WI38 (cell line): Measurements from ENCODE around the gene EOMES.

ENCODE experiments used
- H3K4me3 ChIP-seq: 2 replicates; pipeline ENCODE4 v1.5.1; 2011; ENCODE audit warnings: low read depth, mild to moderate bottlenecking, control low read depth, low read length
- TF ChIP-seq, protein P1 (sequence below): IDR thresholded peaks from 2 replicates; pipeline ENCODE4 v1.5.1; 2012; ENCODE audit warnings: low read depth, mild to moderate bottlenecking, control low read depth, low read length

EOMES gene

GRCh38 chr3:27696906-27697305 lies 25.2 kb downstream of the EOMES start:
- TF ChIP-seq, protein P1, sequence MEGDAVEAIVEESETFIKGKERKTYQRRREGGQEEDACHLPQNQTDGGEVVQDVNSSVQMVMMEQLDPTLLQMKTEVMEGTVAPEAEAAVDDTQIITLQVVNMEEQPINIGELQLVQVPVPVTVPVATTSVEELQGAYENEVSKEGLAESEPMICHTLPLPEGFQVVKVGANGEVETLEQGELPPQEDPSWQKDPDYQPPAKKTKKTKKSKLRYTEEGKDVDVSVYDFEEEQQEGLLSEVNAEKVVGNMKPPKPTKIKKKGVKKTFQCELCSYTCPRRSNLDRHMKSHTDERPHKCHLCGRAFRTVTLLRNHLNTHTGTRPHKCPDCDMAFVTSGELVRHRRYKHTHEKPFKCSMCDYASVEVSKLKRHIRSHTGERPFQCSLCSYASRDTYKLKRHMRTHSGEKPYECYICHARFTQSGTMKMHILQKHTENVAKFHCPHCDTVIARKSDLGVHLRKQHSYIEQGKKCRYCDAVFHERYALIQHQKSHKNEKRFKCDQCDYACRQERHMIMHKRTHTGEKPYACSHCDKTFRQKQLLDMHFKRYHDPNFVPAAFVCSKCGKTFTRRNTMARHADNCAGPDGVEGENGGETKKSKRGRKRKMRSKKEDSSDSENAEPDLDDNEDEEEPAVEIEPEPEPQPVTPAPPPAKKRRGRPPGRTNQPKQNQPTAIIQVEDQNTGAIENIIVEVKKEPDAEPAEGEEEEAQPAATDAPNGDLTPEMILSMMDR, result no peak
- H3K4me3 ChIP-seq, result no peak overlapping the region

GRCh38 chr3:27695636-27696035 lies 26.5 kb downstream of the EOMES start:
- TF ChIP-seq, protein P1, result no peak
- H3K4me3 ChIP-seq, result no peak overlapping the region

- TF ChIP-seq, protein P1, result no peak
- H3K4me3 ChIP-seq, result no peak overlapping the region
These were observed 34.1 kb downstream of the EOMES start for GRCh38 chr3:27688053-27688452.

DNA sequence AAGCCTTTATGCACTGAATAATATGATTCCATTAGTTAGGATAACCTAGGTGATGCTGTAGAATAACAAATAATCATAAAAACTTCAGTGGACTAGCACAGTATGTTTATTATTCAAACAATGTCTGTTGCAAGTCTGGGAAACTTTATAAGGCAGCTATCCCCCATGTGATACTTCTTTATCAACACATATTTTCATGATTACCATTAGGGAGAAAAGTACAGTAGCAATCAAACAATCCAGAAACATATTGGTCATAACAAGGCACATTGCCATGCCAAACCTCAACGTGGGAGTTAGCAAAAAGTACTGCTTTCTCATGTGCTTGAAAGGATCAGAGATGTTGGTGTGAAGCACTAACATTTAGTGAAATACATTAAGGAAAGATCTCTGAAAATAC lies 35.5 kb downstream of the EOMES start:
- TF ChIP-seq, protein P1, result no peak
- no peak overlapping the region for H3K4me3 ChIP-seq

- TF ChIP-seq, protein P1, result no peak
- no peak overlapping the region for H3K4me3 ChIP-seq
These were observed 36.6 kb downstream of the EOMES start for GRCh38 chr3:27685474-27685873.

DNA sequence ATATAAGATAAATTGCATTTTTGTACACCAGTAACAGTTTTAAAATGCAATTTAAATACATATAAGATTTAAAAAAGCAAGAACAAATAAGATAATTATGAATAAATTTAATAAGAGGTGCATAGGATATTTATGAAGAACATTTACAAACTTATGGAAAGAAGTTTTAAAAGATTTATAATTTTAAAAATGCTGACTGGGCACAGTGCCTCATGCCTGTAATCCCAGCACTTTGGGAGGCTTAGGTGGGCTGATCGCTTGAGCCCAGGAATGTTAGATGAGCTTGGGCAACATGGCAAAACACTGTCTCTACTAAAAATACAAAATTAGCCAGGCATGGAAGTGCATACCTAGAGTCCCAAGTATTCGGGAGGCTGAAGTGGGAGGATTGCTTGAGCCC lies 37.8 kb downstream of the EOMES start:
- TF ChIP-seq, protein P1, result no peak
- no peak overlapping the region for H3K4me3 ChIP-seq

DNA sequence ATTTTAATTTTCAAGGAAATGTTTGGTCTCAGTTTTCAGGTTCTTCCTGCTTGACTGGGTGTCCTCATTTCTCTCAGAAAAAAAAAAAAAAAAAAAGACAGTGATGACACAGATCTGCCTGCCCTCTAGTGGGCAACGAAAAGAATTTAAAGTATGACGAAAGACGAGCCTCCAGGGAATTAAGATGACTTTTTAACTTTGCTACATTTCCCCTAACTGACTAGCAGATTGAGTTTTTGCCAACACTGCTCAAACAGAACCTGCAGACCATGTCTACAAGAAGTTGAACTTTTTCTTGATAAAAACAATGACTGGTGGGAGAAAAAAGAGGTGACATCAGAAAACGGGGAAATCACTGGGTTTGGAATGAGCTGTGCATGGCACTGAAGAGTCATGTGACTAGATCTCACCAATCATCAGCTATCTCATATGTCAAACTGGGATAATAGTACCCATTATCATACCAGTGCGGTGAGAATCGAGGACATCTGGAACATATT lies 40.8 kb downstream of the EOMES start:
- H3K4me3 ChIP-seq, result no peak overlapping the region
- TF ChIP-seq, protein P1, result peak; percentile 30; the same call in 1 of the 2 replicates
